Measurements from ENCODE around the gene CD8A.
"Not testable (repeated sequence)": the region's sequence is repeated elsewhere in the genome, so short reads cannot be mapped to it uniquely, and the experiment has no call there.

Gene CD8A

DNA sequence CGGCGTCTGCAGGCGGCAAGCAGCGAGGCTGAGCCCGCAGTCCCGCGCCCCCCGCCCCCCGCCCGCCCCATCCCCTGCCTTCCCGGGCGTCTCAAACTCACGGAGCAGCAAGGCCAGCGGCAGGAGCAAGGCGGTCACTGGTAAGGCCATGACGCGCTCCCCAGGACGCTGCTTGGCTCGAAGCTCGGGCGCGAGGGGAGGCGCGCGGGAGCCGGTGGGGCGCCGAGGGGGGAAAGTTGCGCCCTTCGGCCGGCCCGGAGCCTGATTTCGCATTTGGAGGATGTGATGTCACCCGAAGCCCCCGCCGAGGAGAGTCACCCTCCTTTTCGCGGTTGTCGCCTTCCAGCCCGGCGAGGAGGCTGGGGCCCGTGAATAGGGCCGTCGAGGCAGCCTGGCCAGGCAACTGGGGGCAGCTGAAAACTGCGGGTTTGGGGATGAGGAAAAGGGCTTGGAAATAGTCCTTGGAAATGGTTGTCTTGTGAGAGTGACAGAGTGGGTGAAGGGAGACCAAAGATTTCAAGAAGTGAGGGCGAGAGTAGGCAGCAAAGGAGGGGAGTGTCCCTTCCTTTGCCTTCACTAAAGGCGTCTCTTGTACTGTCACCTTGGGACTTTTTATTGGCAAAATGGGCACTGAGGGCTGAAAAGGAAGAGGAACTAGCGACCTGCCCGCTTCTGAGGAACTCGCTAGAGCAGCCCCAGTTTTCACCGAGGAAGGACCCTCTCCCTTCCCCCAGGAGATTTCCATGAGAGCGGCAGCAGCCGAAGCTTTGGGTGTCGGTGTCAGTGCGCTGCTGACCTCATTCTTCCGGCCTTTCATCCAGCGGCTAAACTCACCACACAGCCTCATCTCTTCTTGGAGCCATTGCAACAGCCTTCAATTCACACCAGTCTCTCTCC is at the start of gene CD8A:
Gene CD8A (minus strand): TSS at position 238 of the 897 bp plus-strand sequence. CDS start 88 bp downstream, at position 150.
- no peak within 1 kb of the TSS for H3K27ac ChIP-seq (ENCODE audit: low read depth, low read length)
- peaks cover 36% of the 10 kb centered on the region for H3K27me3 ChIP-seq (ENCODE audit: control insufficient read depth, insufficient read depth, low read length)
- H3K9ac ChIP-seq (ENCODE audit: low read length), result no peak within 1 kb of the TSS
- peak within 1 kb of the TSS; percentile 14 for H3K4me3 ChIP-seq (ENCODE audit: low read length)
- no peaks in the 10 kb centered on the region for H3K36me3 ChIP-seq (ENCODE audit: control insufficient read depth, insufficient read depth, low read length)
- H3K4me1 ChIP-seq (ENCODE audit: control insufficient read depth, insufficient read depth, low read length), result no peaks in the 10 kb centered on the region

DNA sequence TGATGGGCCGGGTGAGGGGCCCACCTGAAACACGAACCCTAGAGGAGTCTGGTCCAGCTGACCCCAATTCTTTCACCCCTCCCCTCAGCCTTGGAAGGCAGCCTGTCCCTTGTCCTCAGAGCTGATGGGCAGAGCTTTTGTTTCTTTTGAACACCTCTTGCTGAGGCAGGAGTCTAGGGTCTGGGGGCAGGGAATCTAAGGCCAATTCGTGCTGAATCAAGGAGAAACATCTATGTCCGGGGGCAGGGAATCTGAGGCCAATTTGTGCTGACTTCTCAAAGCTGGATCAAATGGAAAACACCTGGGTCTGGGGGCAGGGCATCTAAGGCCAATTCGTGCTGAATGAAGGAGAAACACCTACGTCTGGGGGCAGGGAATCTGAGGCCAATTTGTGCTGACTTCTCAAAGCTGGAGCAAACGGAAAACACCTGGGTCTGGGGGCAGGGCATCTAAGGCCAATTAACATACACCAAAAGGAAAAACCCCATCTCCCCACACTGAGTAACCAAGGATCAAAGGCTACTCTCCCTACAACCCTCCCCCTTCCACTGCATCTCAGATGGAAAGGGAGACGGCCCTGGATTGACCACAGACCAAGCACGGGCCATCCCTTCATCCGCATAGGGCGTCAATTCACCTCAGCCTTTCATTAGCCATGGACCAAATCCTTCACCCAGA is 49.3 kb upstream of the CD8A start:
- not testable (repeated sequence) for H3K36me3 ChIP-seq (ENCODE audit: control insufficient read depth, insufficient read depth, low read length); H3K27me3 ChIP-seq (ENCODE audit: control insufficient read depth, insufficient read depth, low read length); H3K27ac ChIP-seq (ENCODE audit: low read depth, low read length); H3K4me1 ChIP-seq (ENCODE audit: control insufficient read depth, insufficient read depth, low read length); H3K9ac ChIP-seq (ENCODE audit: low read length); H3K4me3 ChIP-seq (ENCODE audit: low read length)

- H3K27me3 ChIP-seq (ENCODE audit: control insufficient read depth, insufficient read depth, low read length); H3K9ac ChIP-seq (ENCODE audit: low read length); H3K4me1 ChIP-seq (ENCODE audit: control insufficient read depth, insufficient read depth, low read length); H3K36me3 ChIP-seq (ENCODE audit: control insufficient read depth, insufficient read depth, low read length); H3K4me3 ChIP-seq (ENCODE audit: low read length); H3K27ac ChIP-seq (ENCODE audit: low read depth, low read length): not testable (repeated sequence)
Observed at GRCh38 chr2:86839455-86839854, 48.7 kb upstream of the CD8A start.

GRCh38 chr2:86837714-86838113 is 47.0 kb upstream of the CD8A start:
- H3K4me3 ChIP-seq (ENCODE audit: low read length); H3K27me3 ChIP-seq (ENCODE audit: control insufficient read depth, insufficient read depth, low read length); H3K27ac ChIP-seq (ENCODE audit: low read depth, low read length); H3K9ac ChIP-seq (ENCODE audit: low read length); H3K36me3 ChIP-seq (ENCODE audit: control insufficient read depth, insufficient read depth, low read length); H3K4me1 ChIP-seq (ENCODE audit: control insufficient read depth, insufficient read depth, low read length): not testable (repeated sequence)

GRCh38 chr2:86836915-86837695 is 46.4 kb upstream of the CD8A start:
- not testable (repeated sequence) for H3K9ac ChIP-seq (ENCODE audit: low read length); H3K27me3 ChIP-seq (ENCODE audit: control insufficient read depth, insufficient read depth, low read length); H3K4me3 ChIP-seq (ENCODE audit: low read length); H3K4me1 ChIP-seq (ENCODE audit: control insufficient read depth, insufficient read depth, low read length); H3K36me3 ChIP-seq (ENCODE audit: control insufficient read depth, insufficient read depth, low read length)
- H3K27ac ChIP-seq (ENCODE audit: low read depth, low read length), result peak overlapping the region; percentile 61

GRCh38 chr2:86835548-86835889 is 44.8 kb upstream of the CD8A start:
- H3K4me1 ChIP-seq (ENCODE audit: control insufficient read depth, insufficient read depth, low read length); H3K27me3 ChIP-seq (ENCODE audit: control insufficient read depth, insufficient read depth, low read length); H3K9ac ChIP-seq (ENCODE audit: low read length); H3K36me3 ChIP-seq (ENCODE audit: control insufficient read depth, insufficient read depth, low read length); H3K27ac ChIP-seq (ENCODE audit: low read depth, low read length); H3K4me3 ChIP-seq (ENCODE audit: low read length): not testable (repeated sequence)

DNA sequence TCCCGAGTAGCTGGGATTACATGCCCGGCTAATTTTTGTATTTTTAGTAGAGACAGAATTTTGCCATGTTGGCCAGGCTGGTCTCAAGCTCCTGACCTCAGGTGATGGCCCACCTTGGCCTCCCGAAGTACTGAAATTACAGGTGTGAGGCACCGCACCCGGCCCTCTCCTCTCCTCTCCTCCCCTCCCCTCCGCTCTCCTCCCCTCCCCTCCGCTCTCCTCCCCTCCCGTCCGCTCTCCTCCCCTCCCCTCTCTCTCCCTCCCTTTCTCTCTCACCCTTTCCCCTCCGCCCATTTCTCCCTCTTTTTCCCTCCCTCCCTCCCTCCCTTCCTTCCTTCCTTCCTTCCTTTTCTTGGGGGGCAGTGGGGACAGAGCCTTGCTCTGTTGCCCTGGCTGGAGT is 42.6 kb upstream of the CD8A start:
- Histone ChIP-seq H3K27ac (ENCODE audit: low read depth, low read length) (no peak overlapping the region), H3K27me3 (ENCODE audit: control insufficient read depth, insufficient read depth, low read length) (no peaks in the 10 kb centered on the region), H3K36me3 (ENCODE audit: control insufficient read depth, insufficient read depth, low read length) (no peaks in the 10 kb centered on the region), H3K4me3 (ENCODE audit: low read length) (no peak overlapping the region), H3K9ac (ENCODE audit: low read length) (no peak overlapping the region), H3K4me1 (ENCODE audit: control insufficient read depth, insufficient read depth, low read length) (no peaks in the 10 kb centered on the region)

- Histone ChIP-seq H3K4me1 (ENCODE audit: control insufficient read depth, insufficient read depth, low read length) (no peaks in the 10 kb centered on the region), H3K27ac (ENCODE audit: low read depth, low read length) (no peak overlapping the region), H3K4me3 (ENCODE audit: low read length) (no peak overlapping the region), H3K27me3 (ENCODE audit: control insufficient read depth, insufficient read depth, low read length) (no peaks in the 10 kb centered on the region), H3K9ac (ENCODE audit: low read length) (no peak overlapping the region), H3K36me3 (ENCODE audit: control insufficient read depth, insufficient read depth, low read length) (no peaks in the 10 kb centered on the region)
Observed at GRCh38 chr2:86832334-86833096, 41.8 kb upstream of the CD8A start.

- H3K4me1 ChIP-seq (ENCODE audit: control insufficient read depth, insufficient read depth, low read length), result no peaks in the 10 kb centered on the region
- no peak overlapping the region for H3K27ac ChIP-seq (ENCODE audit: low read depth, low read length)
- no peak overlapping the region for H3K4me3 ChIP-seq (ENCODE audit: low read length)
- no peak overlapping the region for H3K9ac ChIP-seq (ENCODE audit: low read length)
- no peaks in the 10 kb centered on the region for H3K36me3 ChIP-seq (ENCODE audit: control insufficient read depth, insufficient read depth, low read length)
- H3K27me3 ChIP-seq (ENCODE audit: control insufficient read depth, insufficient read depth, low read length), result no peaks in the 10 kb centered on the region
Observed at GRCh38 chr2:86831537-86831936, 40.8 kb upstream of the CD8A start.

- H3K36me3 ChIP-seq (ENCODE audit: control insufficient read depth, insufficient read depth, low read length), result no peaks in the 10 kb centered on the region
- no peak overlapping the region for H3K9ac ChIP-seq (ENCODE audit: low read length)
- H3K27me3 ChIP-seq (ENCODE audit: control insufficient read depth, insufficient read depth, low read length), result no peaks in the 10 kb centered on the region
- H3K4me1 ChIP-seq (ENCODE audit: control insufficient read depth, insufficient read depth, low read length), result no peaks in the 10 kb centered on the region
- no peak overlapping the region for H3K27ac ChIP-seq (ENCODE audit: low read depth, low read length)
- no peak overlapping the region for H3K4me3 ChIP-seq (ENCODE audit: low read length)
Observed at GRCh38 chr2:86826951-86827350, 36.2 kb upstream of the CD8A start.

DNA sequence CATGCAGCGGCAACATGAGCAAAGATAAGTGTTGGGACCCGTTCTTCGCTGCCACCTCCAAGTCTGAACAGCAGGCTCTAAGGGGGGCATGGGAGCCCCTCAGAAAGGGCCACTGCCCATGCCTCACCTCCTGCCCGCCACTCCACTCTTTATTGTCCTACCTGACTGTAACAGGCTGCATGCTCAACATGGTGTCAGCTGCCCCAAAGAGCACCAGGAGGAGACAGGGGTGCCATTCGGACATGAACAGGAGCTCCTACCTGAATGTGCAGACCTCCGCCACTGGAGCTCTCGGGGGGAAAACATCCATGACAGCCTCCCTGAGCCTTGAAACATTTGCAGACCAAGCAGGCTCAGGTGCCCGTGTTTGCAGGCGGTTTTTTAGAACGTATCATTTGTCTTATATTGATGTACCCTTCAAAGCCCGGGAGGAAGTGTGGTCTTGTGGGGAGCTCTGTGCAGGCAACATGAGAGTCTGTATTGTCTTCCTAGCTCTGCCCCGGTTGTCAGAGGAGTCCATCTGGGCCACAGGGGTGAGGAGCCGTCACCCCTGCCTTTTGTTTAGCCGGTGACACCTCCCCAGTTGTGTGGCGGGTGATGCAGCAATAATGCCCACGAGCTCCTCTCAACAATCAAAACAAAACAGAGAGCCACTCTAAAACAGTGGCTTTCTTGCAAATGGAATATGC is 35.1 kb upstream of the CD8A start:
- Histone ChIP-seq H3K27me3 (ENCODE audit: control insufficient read depth, insufficient read depth, low read length) (no peaks in the 10 kb centered on the region), H3K4me1 (ENCODE audit: control insufficient read depth, insufficient read depth, low read length) (no peaks in the 10 kb centered on the region), H3K27ac (ENCODE audit: low read depth, low read length) (no peak overlapping the region), H3K36me3 (ENCODE audit: control insufficient read depth, insufficient read depth, low read length) (no peaks in the 10 kb centered on the region), H3K4me3 (ENCODE audit: low read length) (no peak overlapping the region), H3K9ac (ENCODE audit: low read length) (no peak overlapping the region)
